SK-N-DZ (cell line): ENCODE measurements around the gene GCK.
"Not testable (repeated sequence)": the region's sequence is repeated elsewhere in the genome, so short reads cannot be mapped to it uniquely, and the experiment has no call there.

Source experiments
- DNase-seq: peaks from one replicate; pipeline ENCODE4 v3.0.0-alpha.2; 2015; ENCODE audit warnings: low spot score

The GCK gene

GRCh38 chr7:44180631-44181030 lies 8.6 kb downstream of the GCK start:
- DNase-seq, result no peak

- no peak for DNase-seq
These were observed 11.6 kb downstream of the GCK start for GRCh38 chr7:44177570-44178131.

GRCh38 chr7:44176486-44176885 lies 12.8 kb downstream of the GCK start:
- DNase-seq, result no peak

GRCh38 chr7:44175730-44176129 lies 13.5 kb downstream of the GCK start:
- no peak for DNase-seq

- DNase-seq, result not testable (repeated sequence)
These were observed 14.6 kb downstream of the GCK start for GRCh38 chr7:44174694-44174948.

GRCh38 chr7:44173911-44174693 lies 15.1 kb downstream of the GCK start:
- no peak for DNase-seq

GRCh38 chr7:44172803-44173424 lies 16.3 kb downstream of the GCK start:
- no peak for DNase-seq

GRCh38 chr7:44172352-44172751 lies 16.9 kb downstream of the GCK start:
- DNase-seq, result no peak

- DNase-seq, result not testable (repeated sequence)
These were observed 17.3 kb downstream of the GCK start for GRCh38 chr7:44171901-44172300.

GRCh38 chr7:44167920-44168319 lies 21.3 kb downstream of the GCK start:
- no peak for DNase-seq

- no peak for DNase-seq
These were observed 25.6 kb downstream of the GCK start for GRCh38 chr7:44163591-44163990.

- no peak for DNase-seq
These were observed 26.3 kb downstream of the GCK start for GRCh38 chr7:44162785-44163395.

- no peak for DNase-seq
These were observed 27.1 kb downstream of the GCK start for GRCh38 chr7:44162179-44162578.

GRCh38 chr7:44161371-44161770 lies 27.9 kb downstream of the GCK start:
- DNase-seq, result no peak

GRCh38 chr7:44159824-44160630 lies 29.2 kb downstream of the GCK start:
- no peak for DNase-seq

GRCh38 chr7:44158873-44159631 lies 30.2 kb downstream of the GCK start:
- no peak for DNase-seq

GRCh38 chr7:44158096-44158872 lies 31.0 kb downstream of the GCK start:
- no peak for DNase-seq

GRCh38 chr7:44157116-44158080 lies 31.8 kb downstream of the GCK start:
- DNase-seq, result no peak

GRCh38 chr7:44156453-44157010 lies 32.7 kb downstream of the GCK start:
- no peak for DNase-seq
